ENCODE measurements around the gene RNASE2.
A peak's percentile ranks its signal among the peaks of the same experiment; 100 is the strongest.
"Not testable (repeated sequence)": the region's sequence is repeated elsewhere in the genome, so short reads cannot be mapped to it uniquely, and the experiment has no call there.

RNASE2 gene

DNA sequence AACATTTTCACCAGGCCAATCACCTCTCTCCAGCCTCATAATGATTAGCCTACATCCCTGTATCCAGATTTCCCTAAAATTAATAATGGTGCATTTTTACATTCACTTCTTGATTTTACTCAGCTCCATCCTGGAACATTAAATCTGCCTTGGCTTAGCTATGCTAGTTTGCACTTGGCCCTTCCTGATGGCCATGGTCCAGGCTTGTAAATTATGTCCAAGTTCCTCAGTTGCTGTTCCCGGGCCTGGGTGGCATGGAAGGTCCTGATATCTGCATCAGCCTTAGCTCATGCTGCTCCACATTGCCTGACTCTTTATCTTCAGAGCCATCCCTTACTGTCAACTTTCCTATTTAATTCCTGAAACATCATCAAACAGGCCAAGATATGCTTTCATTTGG, 23.4 kb downstream of the RNASE2 start:
- DNase-seq (ENCODE audit: extremely low spot score, insufficient read length, low read depth): no peak
- FAIRE-seq: no peak

DNA sequence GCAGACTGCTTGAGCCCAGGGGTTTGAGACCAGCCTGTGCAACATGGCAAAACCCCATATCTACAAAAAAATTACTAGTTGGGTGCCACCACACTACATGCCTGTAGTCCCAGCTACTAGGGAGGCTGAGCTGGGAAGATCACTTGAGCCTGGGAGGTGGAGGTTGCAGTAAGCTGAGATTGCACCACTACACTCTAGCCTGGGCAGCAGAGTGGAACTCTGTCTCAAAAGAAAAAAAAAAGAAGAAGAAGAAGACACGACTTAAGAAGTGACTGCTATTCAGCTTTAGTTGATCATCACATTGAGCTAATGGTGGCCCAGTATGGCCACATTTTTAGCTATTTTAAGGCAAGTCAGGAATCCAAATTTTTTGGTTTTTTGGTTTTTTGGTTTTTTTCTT, 25.6 kb downstream of the RNASE2 start:
- DNase-seq (ENCODE audit: extremely low spot score, insufficient read length, low read depth): no peak
- no peak for FAIRE-seq

DNA sequence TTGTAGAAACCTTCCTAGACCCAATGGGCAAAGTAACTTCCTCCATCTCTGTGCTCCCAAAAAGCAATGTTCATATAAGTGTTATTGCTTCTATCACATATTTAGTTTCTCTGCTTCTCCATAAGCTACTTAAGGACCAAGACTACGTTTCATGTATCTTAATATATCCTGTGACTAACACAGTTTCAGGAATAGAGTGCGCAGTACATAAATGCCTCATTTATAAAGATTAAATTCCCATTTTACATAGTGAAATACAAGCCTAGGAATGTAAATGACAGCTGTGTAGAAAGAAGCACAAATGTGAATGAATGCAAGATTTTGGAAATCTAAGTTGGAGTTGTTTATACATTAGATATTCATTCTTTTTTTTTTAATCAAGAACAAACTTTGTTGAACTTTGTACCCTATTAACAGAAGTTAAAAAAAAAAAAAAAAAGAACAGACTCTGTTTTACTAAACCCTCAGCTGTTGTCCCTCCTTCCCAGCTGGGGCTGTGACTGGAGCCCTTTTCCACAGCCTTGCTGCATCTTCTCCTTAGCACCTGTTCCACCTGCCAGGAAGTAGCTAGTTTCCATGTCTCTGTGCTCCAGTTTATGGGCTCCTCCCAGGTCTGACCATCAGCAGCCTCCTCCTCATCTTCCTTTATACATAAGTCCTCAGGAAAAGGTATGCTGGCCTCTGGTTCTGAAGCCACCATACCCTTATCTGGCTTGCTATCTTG, 27.5 kb downstream of the RNASE2 start:
- no peak for FAIRE-seq
- DNase-seq (ENCODE audit: extremely low spot score, insufficient read length, low read depth): no peak

DNA sequence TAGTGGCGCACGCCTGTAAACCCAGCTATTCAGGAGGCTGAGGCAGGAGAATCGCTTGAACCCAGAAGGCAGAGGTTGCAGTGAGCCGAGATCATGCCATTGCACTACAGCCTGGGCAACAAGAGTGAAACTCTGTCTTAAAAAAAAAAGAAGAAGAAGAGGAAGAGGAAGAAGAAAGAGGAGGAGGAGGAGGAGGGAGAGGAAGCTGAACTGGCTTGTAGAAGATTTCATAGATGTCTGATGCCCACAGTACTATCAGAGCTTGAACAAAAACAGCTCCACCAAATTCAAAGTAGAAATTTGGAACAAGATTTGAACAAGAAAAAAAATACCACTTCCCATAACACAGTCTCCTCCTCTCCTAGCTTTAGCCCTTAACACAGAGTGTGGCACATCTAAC, 30.4 kb downstream of the RNASE2 start:
- not testable (repeated sequence) for FAIRE-seq

DNA sequence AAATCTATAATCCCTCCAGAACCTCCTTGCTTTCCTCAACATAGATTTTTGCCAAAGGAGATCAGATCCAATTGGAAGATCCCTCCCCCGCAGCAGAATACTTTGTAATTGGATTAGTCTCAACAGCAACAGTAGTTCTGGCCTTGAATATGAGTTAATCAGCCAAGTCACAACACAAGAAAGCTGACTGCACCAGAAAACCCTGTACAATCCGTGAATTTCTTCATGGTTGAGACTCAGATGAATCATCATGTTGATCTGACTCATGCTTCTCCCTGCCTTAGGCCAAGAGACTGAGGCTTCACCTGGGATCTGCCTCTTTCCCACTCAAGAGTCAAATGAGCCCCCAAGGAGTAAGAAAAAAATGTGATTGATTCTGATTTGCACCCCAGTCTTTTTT, 31.5 kb downstream of the RNASE2 start:
- DNase-seq (ENCODE audit: extremely low spot score, insufficient read length, low read depth) (no peak), FAIRE-seq (no peak)

More for the DNA sequence above, 30.4 kb downstream of the RNASE2 start:
- DNase-seq (ENCODE audit: extremely low spot score, insufficient read length, low read depth): not testable (repeated sequence)

DNA sequence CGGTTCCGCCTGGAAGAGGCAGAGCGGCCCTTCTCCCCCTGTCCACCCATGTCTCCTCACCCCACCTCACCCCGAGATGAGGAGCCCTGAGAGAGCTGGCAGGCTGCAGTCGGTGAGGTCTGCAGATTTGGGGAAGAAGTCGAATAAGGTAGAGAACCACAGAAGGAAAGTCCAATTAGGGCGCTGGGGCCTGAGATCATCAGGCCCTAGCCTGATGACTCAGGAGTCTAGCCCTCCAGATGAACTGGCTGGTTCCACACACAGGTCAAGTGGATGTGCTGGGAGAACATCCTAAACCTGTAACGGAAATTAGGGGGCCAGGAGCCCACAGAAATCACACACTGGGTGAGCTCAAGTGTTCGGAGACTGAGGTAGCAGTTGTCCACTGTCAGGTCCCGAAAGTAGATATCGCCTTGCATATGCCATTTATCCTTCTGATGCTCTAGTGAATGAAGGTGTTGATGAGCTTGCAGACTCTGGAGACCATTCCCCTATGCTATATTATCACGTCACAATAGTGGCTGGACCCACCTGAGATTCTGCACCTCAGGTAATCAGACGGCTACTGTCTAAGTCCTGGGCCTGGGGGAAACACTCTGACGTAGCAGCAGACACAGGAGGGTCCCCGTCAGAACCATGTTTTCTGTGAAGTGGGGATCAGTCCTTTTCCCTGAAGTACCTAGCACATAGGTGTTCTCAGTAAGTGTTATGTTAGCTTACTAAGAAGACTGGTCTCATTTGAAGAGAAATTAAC, 33.6 kb downstream of the RNASE2 start:
- FAIRE-seq: no peak
- DNase-seq (ENCODE audit: extremely low spot score, insufficient read length, low read depth): no peak

DNA sequence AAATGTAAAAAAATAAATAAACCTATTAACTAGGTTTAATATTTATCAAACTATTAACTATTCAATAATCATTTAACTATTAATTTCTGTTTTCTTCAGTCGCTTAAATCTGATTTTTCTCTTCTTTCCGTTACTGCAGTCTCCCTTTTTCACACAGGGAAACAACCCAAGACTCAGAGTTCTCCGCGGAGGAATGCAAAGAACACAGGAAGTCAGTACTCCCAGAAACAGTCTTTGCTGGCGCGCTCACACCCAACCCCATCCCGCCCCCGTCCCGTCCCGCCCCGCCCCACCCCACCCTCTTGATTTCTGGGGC, 34.1 kb downstream of the RNASE2 start:
- DNase-seq (ENCODE audit: extremely low spot score, insufficient read length, low read depth): no peak
- FAIRE-seq: no peak

DNA sequence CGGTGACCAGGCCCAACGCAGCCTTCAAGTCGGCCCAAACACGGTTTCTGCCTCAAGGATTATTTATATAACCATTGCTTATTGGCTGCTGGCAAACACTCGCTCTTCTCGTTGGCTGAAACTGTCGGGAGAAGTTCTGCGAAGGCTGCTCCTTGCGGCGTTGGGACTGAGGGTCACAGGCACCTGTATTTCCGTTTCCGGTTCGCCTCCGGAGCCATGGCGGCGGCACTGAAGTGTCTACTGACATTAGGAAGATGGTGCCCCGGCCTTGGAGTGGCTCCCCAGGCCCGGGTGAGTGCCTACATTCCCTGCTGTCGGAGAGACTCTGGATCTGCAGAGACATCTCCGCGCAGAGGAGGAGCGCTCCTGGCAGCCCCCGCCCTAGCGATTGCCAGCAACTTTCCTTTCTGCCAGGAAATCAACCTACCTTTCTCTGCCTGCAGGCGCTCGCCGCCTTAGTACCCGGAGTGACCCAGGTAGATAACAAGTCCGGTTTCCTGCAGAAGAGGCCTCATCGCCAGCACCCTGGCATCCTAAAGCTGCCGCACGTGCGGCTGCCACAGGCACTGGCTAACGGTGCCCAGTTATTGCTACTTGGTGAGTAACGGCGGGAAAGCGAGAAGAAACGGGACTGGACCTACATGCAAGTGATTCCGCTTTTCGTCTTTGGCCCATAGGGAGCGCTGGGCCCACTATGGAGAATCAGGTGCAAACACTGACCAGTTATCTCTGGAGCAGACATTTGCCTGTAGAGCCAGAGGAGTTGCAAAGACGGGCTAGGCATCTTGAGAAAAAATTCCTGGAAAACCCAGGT, 34.7 kb downstream of the RNASE2 start, which contains the start of gene METTL17:
Gene METTL17 (plus strand): TSS at position 194 of the 814 bp plus-strand sequence. CDS start 23 bp downstream, at position 217.
- peak; percentile 95 for FAIRE-seq

DNA sequence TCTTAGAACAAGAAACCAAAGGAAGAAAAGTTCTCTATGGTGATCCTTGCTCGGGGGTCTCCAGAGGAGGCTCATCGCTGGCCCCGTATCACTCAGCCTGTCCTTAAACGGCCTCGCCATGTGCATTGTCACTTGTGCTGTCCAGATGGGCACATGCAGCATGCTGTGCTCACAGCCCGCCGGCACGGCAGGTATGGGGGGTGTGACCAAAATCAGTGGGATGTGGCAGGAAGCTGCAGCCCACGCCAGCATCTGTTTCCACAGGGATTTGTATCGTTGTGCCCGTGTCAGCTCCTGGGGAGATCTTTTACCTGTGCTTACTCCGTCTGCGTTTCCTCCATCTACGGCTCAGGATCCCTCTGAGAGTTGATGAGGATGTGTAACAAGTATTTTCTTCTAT, 41.2 kb downstream of the RNASE2 start:
- FAIRE-seq: no peak
- DNase-seq (ENCODE audit: extremely low spot score, insufficient read length, low read depth): no peak

More for the DNA sequence above, 34.7 kb downstream of the RNASE2 start, which contains the start of gene METTL17:
- DNase-seq (ENCODE audit: extremely low spot score, insufficient read length, low read depth): peak; percentile 81

DNA sequence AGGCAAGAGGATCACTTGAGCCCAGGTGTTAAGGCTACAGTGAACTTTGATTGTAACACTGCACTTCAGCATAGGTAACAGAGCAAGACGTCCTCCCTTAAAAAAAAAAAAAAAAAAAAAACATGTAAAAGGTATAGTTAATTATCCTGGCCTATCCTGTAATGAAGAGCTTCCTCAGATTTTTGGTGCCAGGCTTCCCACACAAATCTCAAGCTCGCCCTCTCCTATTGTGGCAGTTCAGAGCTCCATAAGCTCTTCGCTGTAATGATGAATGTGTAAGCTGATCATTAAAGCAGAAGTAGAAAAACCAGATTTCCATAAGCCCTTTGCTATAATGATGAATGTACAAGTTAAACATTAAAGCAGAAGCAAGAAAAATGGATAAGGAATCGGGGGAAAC, 41.8 kb downstream of the RNASE2 start:
- no peak for DNase-seq (ENCODE audit: extremely low spot score, insufficient read length, low read depth)
- FAIRE-seq: no peak

DNA sequence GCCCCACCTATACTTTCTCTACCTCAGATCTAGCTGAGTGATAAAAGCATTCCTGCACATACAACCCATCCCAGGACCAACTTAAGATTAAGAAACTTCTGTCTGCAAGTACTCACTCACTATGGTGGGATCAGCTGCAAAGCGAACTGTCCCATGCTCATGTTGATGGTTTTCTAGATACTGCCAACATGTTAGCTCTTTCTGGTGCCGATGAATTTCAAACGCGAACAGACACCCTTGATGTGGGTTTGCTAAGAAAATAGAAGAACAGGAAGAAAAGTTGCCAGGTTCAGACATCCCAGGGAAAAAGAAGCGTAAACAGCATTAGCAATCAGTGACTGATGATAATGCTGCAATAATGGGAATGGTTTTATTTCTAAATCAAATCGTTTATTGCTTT, 42.3 kb downstream of the RNASE2 start:
- no peak for FAIRE-seq
- no peak for DNase-seq (ENCODE audit: extremely low spot score, insufficient read length, low read depth)

DNA sequence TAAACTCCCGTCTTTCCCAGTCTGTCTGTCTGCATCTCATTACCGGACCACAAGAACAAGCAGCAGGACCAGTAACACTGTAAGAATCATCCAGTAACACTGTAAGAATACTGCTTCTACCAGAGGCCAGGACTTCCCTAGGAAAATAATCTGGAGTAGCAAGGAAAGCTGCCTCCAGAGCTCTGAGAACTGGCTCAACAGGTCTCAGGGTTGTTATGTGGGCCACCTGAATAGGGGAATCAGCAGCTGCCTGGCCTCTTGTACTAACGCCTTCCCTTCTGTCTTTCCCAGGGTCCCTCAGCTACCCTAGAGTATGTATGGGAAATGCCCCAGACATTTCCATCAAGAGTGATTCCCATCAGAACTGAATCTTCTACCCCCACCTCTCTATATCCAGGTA, 42.9 kb downstream of the RNASE2 start:
- FAIRE-seq (no peak), DNase-seq (ENCODE audit: extremely low spot score, insufficient read length, low read depth) (no peak)

DNA sequence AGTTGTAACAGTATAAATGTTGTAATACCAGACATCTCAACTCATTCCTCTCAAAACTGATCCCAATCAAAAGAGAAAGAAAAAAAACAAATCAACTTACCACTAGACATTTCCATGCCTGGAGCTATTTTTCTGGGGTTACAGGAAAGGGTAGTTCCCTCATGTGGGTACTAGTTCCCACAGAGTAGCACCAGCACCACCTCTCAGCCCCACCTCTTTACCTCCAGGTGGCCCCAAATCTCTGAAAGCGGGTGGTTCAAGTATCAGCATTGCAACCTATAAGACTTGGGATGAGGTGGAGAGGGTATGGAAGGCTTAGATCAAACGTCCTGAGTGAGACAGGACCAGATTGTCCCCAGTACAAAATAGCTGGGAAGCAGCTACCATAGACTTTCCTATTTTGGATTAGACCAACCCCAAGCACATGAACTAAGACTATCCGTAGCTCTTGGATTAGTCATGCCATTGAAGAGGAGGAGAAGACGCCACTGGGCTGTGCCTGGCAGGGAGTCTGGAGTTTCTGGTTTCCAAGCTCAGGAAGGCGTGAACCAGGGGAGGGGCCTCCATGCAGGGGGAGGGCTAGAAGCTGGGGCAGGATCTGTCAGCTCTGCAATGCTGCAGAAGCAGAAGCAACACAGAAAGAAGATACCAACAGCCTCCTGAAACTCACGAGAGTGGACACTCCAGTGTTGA, 43.5 kb downstream of the RNASE2 start, which contains the start of gene SLC39A2:
Gene SLC39A2 (plus strand): TSS at position 620 of the 693 bp plus-strand sequence. CDS start 154 bp downstream, outside the sequence.
- DNase-seq (ENCODE audit: extremely low spot score, insufficient read length, low read depth): no peak

DNA sequence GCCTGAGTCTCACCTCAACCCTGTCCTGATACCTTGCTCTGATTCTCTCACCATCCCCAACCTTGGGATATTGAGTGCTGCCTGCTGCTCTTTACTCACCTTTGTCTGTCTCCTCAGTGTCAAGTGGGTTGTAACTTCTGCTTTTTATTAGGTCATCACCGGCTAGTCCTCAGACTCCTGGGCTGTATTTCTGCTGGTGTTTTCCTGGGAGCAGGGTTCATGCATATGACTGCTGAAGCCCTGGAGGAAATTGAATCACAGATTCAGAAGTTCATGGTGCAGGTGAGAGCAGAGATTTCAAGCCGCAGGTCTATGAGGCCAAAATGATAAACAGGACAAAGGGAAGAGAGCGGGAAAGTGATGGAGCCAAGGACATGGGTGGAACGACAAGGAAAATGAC, 44.3 kb downstream of the RNASE2 start:
- DNase-seq (ENCODE audit: extremely low spot score, insufficient read length, low read depth) (no peak), FAIRE-seq (no peak)

More for the DNA sequence above, 43.5 kb downstream of the RNASE2 start, which contains the start of gene SLC39A2:
- no peak for FAIRE-seq

DNA sequence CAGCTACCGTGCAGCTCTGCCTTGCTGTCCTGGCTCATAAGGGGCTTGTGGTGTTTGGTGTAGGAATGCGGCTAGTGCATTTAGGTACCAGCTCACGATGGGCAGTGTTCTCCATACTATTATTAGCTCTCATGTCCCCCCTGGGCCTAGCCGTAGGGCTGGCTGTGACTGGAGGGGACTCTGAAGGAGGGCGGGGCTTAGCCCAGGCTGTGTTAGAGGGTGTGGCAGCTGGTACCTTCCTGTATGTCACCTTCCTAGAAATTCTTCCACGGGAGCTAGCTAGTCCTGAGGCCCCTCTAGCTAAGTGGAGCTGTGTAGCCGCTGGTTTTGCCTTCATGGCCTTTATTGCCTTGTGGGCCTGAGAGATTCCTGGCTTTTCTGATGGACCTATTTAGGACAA, 45.9 kb downstream of the RNASE2 start:
- no peak for FAIRE-seq
- no peak for DNase-seq (ENCODE audit: extremely low spot score, insufficient read length, low read depth)

DNA sequence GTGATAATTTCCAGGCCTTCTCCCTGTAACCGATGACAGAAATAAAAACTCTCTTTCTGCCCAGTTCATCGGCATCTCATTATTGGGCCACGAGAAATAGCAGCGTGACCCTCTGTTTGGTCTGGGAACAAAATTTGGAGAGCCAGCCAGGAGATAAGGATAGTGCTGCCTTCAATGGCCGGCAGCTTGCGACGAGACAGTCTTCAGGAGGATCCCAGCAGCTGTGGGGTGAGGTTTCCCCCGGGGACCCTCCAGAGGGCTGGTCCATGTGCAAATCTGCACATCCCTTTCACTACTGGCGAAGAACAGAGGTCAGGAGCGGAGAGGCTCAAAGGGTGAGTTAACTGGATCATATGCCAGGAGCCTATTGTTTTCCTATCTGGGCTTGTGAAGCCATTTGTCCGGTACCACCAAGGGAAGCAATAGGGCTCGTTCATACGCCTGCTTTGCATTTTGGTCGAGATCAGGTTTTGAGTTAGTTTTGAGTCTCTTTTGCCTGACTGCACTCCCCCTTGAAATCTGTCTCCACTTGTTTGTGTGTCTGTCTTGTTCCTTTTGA, 48.6 kb downstream of the RNASE2 start:
- no peak for FAIRE-seq
- DNase-seq (ENCODE audit: extremely low spot score, insufficient read length, low read depth): no peak
